Measurements from ENCODE around the gene ARPC4. TPM values are rescaled to one million over a fixed set of nuclear protein-coding genes. Genes with fewer than 3 reads are reported as not detected.

ARPC4 gene
- total and polyA plus RNA-seq, 2 of the 13 experiments (the other 11 are each of a cell fraction or from before 2014, with no cell fraction given), result 30.1 to 83.6 TPM

DNA sequence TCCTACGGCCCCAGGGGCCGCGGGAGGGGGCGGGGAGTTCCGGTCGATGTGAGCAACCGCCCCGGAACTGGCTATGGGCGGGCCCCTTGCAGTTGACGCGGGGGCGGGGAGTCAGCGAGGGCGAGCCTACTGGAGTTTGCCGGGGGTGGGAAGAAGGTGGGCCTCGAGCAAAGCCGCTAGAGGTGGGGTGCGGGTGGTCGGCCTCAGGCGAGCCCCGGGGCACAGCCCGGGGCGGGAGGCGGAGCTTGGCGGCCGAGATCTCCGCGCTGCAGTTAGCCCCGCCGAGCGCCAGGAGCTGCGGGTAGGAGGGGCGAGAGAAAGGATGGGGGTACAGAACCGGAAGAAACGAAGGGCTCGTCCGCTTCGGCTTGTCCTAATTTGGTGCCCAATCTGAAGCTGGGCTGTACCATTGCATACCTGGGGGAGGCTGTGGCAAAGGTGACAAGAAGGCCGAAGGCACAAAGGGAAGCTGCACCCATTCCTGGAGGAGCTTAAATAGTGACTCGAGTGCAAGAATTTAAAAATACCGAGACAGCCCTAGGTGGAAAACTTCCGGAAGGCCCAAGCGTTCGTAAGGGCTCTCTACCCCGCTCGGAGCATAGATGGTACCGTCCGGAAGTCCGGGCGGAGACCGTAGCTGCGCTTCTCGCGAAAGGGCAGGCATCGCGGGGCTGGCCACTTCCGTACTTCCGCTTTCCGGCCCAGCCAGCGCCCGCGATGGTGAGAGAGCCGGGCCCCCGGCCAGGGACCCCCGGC is at the start of gene ARPC4, which contains the start of gene TADA3 (continued):
- no peak for TF ChIP-seq PLRG1 (conservative IDR thresholded peaks at IDR 0.05)
- TF ChIP-seq SP5 (CRISPR knock-in tag; IDR thresholded peaks at IDR 0.05; ENCODE audit: borderline replicate concordance, low read depth), result no peak
- TF ChIP-seq ZNF232 (CRISPR knock-in tag; IDR thresholded peaks at IDR 0.05; ENCODE audit: borderline replicate concordance), result 0 out of 2 replicates have a peak, but pooled peaks have one; percentile 20
- no peak for TF ChIP-seq SMAD3 (CRISPR knock-in tag; IDR thresholded peaks at IDR 0.05)
- TF ChIP-seq, protein P1, sequence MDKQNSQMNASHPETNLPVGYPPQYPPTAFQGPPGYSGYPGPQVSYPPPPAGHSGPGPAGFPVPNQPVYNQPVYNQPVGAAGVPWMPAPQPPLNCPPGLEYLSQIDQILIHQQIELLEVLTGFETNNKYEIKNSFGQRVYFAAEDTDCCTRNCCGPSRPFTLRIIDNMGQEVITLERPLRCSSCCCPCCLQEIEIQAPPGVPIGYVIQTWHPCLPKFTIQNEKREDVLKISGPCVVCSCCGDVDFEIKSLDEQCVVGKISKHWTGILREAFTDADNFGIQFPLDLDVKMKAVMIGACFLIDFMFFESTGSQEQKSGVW (CRISPR knock-in tag; IDR thresholded peaks at IDR 0.05; ENCODE audit: borderline replicate concordance), result no peak
- peak; percentile 96 for TF ChIP-seq ELF1 (CRISPR knock-in tag; IDR thresholded peaks at IDR 0.05)
- TF ChIP-seq JUND (CRISPR knock-in tag; IDR thresholded peaks at IDR 0.05), result no peak
- TF ChIP-seq, protein P2, sequence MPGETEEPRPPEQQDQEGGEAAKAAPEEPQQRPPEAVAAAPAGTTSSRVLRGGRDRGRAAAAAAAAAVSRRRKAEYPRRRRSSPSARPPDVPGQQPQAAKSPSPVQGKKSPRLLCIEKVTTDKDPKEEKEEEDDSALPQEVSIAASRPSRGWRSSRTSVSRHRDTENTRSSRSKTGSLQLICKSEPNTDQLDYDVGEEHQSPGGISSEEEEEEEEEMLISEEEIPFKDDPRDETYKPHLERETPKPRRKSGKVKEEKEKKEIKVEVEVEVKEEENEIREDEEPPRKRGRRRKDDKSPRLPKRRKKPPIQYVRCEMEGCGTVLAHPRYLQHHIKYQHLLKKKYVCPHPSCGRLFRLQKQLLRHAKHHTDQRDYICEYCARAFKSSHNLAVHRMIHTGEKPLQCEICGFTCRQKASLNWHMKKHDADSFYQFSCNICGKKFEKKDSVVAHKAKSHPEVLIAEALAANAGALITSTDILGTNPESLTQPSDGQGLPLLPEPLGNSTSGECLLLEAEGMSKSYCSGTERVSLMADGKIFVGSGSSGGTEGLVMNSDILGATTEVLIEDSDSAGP (CRISPR knock-in tag; IDR thresholded peaks at IDR 0.05; ENCODE audit: borderline replicate concordance), result peak; percentile 23; the same call in 1 of the 2 replicates
- no peak for TF ChIP-seq ZNF335 (CRISPR knock-in tag; IDR thresholded peaks at IDR 0.05)
- TF ChIP-seq ZKSCAN8 (CRISPR knock-in tag; IDR thresholded peaks at IDR 0.05; ENCODE audit: borderline replicate concordance), result peak; percentile 22; the same call in 1 of the 2 replicates
- TF ChIP-seq ZIK1 (CRISPR knock-in tag; IDR thresholded peaks at IDR 0.05; ENCODE audit: borderline replicate concordance, low read depth), result peak; percentile 8; the same call in 1 of the 2 replicates
- TF ChIP-seq GTF2F1 (IDR thresholded peaks at IDR 0.05; ENCODE audit: low read length), result no peak
- TF ChIP-seq, protein P3, sequence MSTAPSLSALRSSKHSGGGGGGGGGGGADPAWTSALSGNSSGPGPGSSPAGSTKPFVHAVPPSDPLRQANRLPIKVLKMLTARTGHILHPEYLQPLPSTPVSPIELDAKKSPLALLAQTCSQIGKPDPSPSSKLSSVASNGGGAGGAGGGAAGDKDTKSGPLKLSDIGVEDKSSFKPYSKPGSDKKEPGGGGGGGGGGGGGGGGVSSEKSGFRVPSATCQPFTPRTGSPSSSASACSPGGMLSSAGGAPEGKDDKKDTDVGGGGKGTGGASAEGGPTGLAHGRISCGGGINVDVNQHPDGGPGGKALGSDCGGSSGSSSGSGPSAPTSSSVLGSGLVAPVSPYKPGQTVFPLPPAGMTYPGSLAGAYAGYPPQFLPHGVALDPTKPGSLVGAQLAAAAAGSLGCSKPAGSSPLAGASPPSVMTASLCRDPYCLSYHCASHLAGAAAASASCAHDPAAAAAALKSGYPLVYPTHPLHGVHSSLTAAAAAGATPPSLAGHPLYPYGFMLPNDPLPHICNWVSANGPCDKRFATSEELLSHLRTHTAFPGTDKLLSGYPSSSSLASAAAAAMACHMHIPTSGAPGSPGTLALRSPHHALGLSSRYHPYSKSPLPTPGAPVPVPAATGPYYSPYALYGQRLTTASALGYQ (CRISPR knock-in tag; IDR thresholded peaks at IDR 0.05), result no peak; the same call in 1 of the 2 replicates
- TF ChIP-seq ISX (CRISPR knock-in tag; conservative IDR thresholded peaks at IDR 0.05), result no peak
- TF ChIP-seq SOX6 (IDR thresholded peaks at IDR 0.05), result no peak
- TF ChIP-seq SOX6 (CRISPR knock-in tag; IDR thresholded peaks at IDR 0.05), result peak; percentile 12; the same call in 1 of the 2 replicates
- TF ChIP-seq ZNF747 (CRISPR knock-in tag; IDR thresholded peaks at IDR 0.05; ENCODE audit: borderline replicate concordance), result peak; percentile 22; the same call in 1 of the 2 replicates
- TF ChIP-seq RCOR2 (CRISPR knock-in tag; IDR thresholded peaks at IDR 0.05), result no peak
- TF ChIP-seq, protein P4, sequence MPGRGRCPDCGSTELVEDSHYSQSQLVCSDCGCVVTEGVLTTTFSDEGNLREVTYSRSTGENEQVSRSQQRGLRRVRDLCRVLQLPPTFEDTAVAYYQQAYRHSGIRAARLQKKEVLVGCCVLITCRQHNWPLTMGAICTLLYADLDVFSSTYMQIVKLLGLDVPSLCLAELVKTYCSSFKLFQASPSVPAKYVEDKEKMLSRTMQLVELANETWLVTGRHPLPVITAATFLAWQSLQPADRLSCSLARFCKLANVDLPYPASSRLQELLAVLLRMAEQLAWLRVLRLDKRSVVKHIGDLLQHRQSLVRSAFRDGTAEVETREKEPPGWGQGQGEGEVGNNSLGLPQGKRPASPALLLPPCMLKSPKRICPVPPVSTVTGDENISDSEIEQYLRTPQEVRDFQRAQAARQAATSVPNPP (CRISPR knock-in tag; IDR thresholded peaks at IDR 0.05), result no peak
- no peak for TF ChIP-seq REXO4 (CRISPR knock-in tag; IDR thresholded peaks at IDR 0.05; ENCODE audit: borderline replicate concordance)
- TF ChIP-seq FOXO1 (CRISPR knock-in tag; IDR thresholded peaks at IDR 0.05), result no peak
- TF ChIP-seq RBM22 (optimal IDR thresholded peaks at IDR 0.05; ENCODE audit: low read length), result no peak
- TF ChIP-seq, protein P5, sequence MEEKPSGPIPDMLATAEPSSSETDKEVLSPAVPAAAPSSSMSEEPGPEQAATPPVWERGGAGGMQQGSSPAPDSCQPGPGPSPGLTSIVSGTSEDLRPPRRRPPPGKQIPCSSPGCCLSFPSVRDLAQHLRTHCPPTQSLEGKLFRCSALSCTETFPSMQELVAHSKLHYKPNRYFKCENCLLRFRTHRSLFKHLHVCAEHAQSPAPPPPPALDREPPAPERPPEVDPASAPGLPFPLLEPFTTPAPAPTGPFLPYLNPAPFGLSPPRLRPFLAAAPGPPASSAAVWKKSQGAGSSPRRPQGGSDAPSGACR (CRISPR knock-in tag; IDR thresholded peaks at IDR 0.05), result peak; percentile 90
- no peak for TF ChIP-seq CCDC6 (CRISPR knock-in tag; IDR thresholded peaks at IDR 0.05)
- no peak for TF ChIP-seq ARHGAP35 (CRISPR knock-in tag; IDR thresholded peaks at IDR 0.05; ENCODE audit: borderline replicate concordance)

Data from HepG2 (cell line).